Endothelial cell of umbilical vein (primary cell): ENCODE results near the gene GYPC. TPM values are rescaled to one million over a fixed set of nuclear protein-coding genes. Genes with fewer than 3 reads are reported as not detected.

Experiments
- BruUV-seq: library from RNA; stranded (reverse); fragments of 400-500 nt; replicated peaks from 2 replicates; lab custom pipeline; 2021; lab: Mats Ljungman, UMichigan
- CTCF ChIA-PET: fragments of 300-600, 350-600 bp; sonication (Branson Sonifier 250); formaldehyde crosslinking; loops from one replicate; lab custom pipeline; 2021; ENCODE audit warnings: antibody characterized with exemption, inconsistent platforms; lab: Charles Lee
- POLR2A ChIA-PET: fragments of 300-600, 350-600 bp; sonication (Branson Sonifier 250); formaldehyde crosslinking; loops from one replicate; lab custom pipeline; 2021; ENCODE audit warnings: antibody characterized with exemption, inconsistent platforms; lab: Charles Lee
- DNase-seq: peaks from one replicate; pipeline ENCODE4 v3.0.0-alpha.2; 2011; ENCODE audit warnings: low read depth, low spot score
- FAIRE-seq: peaks from 2 replicates; lab custom pipeline; 2011; peaks lifted over from hg19 to GRCh38; lab: Jason Lieb, UNC
- H2AFZ ChIP-seq: 2 replicates; pipeline ENCODE4 v1.6.0; 2012; ENCODE audit warnings: low read depth, low read length, control low read depth, inconsistent platforms
- H3K27ac ChIP-seq: 2 replicates; pipeline ENCODE4 v1.5.1; 2011; ENCODE audit warnings: low read depth, mild to moderate bottlenecking, control low read depth, low read length, moderate library complexity; ENCODE audit not compliant: insufficient read depth
- H3K27me3 ChIP-seq, 2 experiments: 2 replicates each; pipeline versions ENCODE4 v1.6.0 to v1.6.1; 2011; ENCODE audit warnings: low read length in 2 of 2, mixed read lengths in 1 of 2; ENCODE audit not compliant: control insufficient read depth in 2 of 2, insufficient read depth in 2 of 2
- H3K36me3 ChIP-seq, 2 experiments: 2 replicates in 1 of 2; 3 replicates in 1 of 2; pipeline ENCODE4 v1.5.1; 2011; ENCODE audit warnings: low read length in 2 of 2, mild to moderate bottlenecking in 1 of 2, moderate library complexity in 1 of 2; ENCODE audit not compliant: control insufficient read depth in 2 of 2, insufficient read depth in 2 of 2; ENCODE audit errors: extremely low read depth in 1 of 2
- H3K4me1 ChIP-seq: 3 replicates; pipeline ENCODE4 v1.5.1; 2011; ENCODE audit warnings: mild to moderate bottlenecking, low read length; ENCODE audit not compliant: control insufficient read depth, insufficient read depth; ENCODE audit errors: extremely low read depth
- H3K4me2 ChIP-seq: 2 replicates; pipeline ENCODE4 v1.6.1; 2011; ENCODE audit warnings: low read length, control low read depth, mixed read lengths; ENCODE audit not compliant: insufficient read depth
- H3K4me3 ChIP-seq, 3 experiments: fragments of 200-600 bp in 1 of 3; sonication (generic), shearing (Covaris generic) in 1 of 3; replicated peaks in 1 of 3; 2 replicates each; pipeline ENCODE4 v1.5.1; 2011 to 2016; ENCODE audit warnings: control low read depth in 3 of 3, low read length in 3 of 3, mild to moderate bottlenecking in 2 of 3, inconsistent platforms in 1 of 3, low read depth in 1 of 3, moderate library complexity in 1 of 3; ENCODE audit not compliant: insufficient read depth in 1 of 3
- H3K79me2 ChIP-seq: 2 replicates; pipeline ENCODE4 v1.6.0; 2012; ENCODE audit warnings: low read length, inconsistent platforms; ENCODE audit not compliant: control insufficient read depth, insufficient read depth
- H3K9ac ChIP-seq: replicated peaks from 2 replicates; pipeline ENCODE3; 2011; ENCODE audit warnings: low read length, control low read depth; ENCODE audit not compliant: insufficient read depth; ENCODE audit errors: extremely low read depth
- H3K9me1 ChIP-seq: replicated peaks from 3 replicates; pipeline ENCODE4 v1.6.0; 2011; ENCODE audit warnings: mild to moderate bottlenecking, low read length; ENCODE audit not compliant: control insufficient read depth, insufficient read depth; ENCODE audit errors: extremely low read depth
- H3K9me3 ChIP-seq: replicated peaks from 2 replicates; pipeline ENCODE4 v1.5.1; 2012; ENCODE audit warnings: low read length, inconsistent platforms; ENCODE audit not compliant: control insufficient read depth, insufficient read depth
- H4K20me1 ChIP-seq: replicated peaks from 2 replicates; pipeline ENCODE3; 2011; ENCODE audit warnings: mild to moderate bottlenecking, low read length; ENCODE audit not compliant: control insufficient read depth, insufficient read depth; ENCODE audit errors: extremely low read depth
- EZH2 ChIP-seq: IDR thresholded peaks from 2 replicates; pipeline ENCODE4 v1.6.1; 2012; ENCODE audit warnings: borderline replicate concordance, low read depth, mild to moderate bottlenecking, moderate library complexity, low read length, inconsistent platforms; ENCODE audit not compliant: severe bottlenecking
- FOS ChIP-seq: IDR thresholded peaks from 2 replicates; pipeline ENCODE4 v1.6.1; 2011; ENCODE audit warnings: mild to moderate bottlenecking, low read length, moderate library complexity, borderline replicate concordance; ENCODE audit not compliant: insufficient read depth
- GATA2 ChIP-seq: IDR thresholded peaks from 2 replicates; pipeline ENCODE4 v1.7.0; 2011; ENCODE audit warnings: low read depth, mild to moderate bottlenecking, moderate library complexity, mixed read lengths, low read length; ENCODE audit not compliant: insufficient read length, insufficient read depth
- JUN ChIP-seq: IDR thresholded peaks from 2 replicates; pipeline ENCODE4 v1.6.1; 2011; ENCODE audit warnings: borderline replicate concordance, low read depth; ENCODE audit not compliant: insufficient read length, insufficient read depth
- MYC ChIP-seq: IDR thresholded peaks from one replicate; pipeline ENCODE4 v1.6.1; 2011; ENCODE audit warnings: mild to moderate bottlenecking, low read depth, low read length
- POLR2A ChIP-seq: IDR thresholded peaks from 2 replicates; pipeline ENCODE4 v1.6.1; 2012; ENCODE audit warnings: low read depth, mild to moderate bottlenecking, control low read depth, low read length
- POLR2AphosphoS5 ChIP-seq: IDR thresholded peaks from 2 replicates; pipeline ENCODE4 v1.6.1; 2012; ENCODE audit warnings: low read depth, mild to moderate bottlenecking, control low read depth, low read length, moderate library complexity; ENCODE audit not compliant: insufficient read depth
- dilution Hi-C: fragments of 300-500 bp; cut with MboI; formaldehyde crosslinking; loops from one replicate; pipeline ENCODE4 v1.15.0; 2019; ENCODE audit warnings: low sequenced_read_pairs; ENCODE audit not compliant: extremely low pct_ligation_motif_present
- intact Hi-C: fragments of 100-400 bp; cut with micrococcal nuclease; formaldehyde crosslinking; loops from one replicate; pipeline ENCODE4 v1.10.0; 2022
- polyA plus RNA-seq, 4 experiments: library from polyadenylated mRNA; depleted of rRNA in 3 of 4; stranded (reverse) in 3 of 4; unstranded in 1 of 4; fragments of >200 nt; gene quantifications; 2 replicates each; pipeline versions ENCODE4 v1.2.1 to v1.2.3, GENCODE V29; 2011 to 2012; ENCODE audit warnings: missing spikeins in 1 of 4
- total RNA-seq: library from RNA; stranded (reverse); gene quantifications from 2 replicates; pipeline ENCODE4 v1.2.3, GENCODE V29; 2021
- TF ChIP-seq, protein P1 (sequence below): IDR thresholded peaks from 2 replicates; pipeline ENCODE4 v1.6.1; 2011; ENCODE audit not compliant: insufficient read depth, insufficient read length
- TF ChIP-seq, protein P2 (sequence below), 2 donors: IDR thresholded peaks; 1 replicate in 1 of 2; 2 replicates in 1 of 2; pipeline ENCODE4 v1.5.1; 2011; ENCODE audit warnings: low read length in 2 of 2, mild to moderate bottlenecking in 2 of 2, moderate library complexity in 2 of 2, control low read depth in 1 of 2, inconsistent platforms in 1 of 2, low read depth in 1 of 2; ENCODE audit not compliant: insufficient read depth in 1 of 2; ENCODE audit errors: extremely low read depth in 1 of 2

The GYPC gene
- total and polyA plus RNA-seq, 2 donors (not counting 3 experiments of a cell fraction or from before 2014, with no cell fraction given) = 3.5 to 13.3 TPM

DNA sequence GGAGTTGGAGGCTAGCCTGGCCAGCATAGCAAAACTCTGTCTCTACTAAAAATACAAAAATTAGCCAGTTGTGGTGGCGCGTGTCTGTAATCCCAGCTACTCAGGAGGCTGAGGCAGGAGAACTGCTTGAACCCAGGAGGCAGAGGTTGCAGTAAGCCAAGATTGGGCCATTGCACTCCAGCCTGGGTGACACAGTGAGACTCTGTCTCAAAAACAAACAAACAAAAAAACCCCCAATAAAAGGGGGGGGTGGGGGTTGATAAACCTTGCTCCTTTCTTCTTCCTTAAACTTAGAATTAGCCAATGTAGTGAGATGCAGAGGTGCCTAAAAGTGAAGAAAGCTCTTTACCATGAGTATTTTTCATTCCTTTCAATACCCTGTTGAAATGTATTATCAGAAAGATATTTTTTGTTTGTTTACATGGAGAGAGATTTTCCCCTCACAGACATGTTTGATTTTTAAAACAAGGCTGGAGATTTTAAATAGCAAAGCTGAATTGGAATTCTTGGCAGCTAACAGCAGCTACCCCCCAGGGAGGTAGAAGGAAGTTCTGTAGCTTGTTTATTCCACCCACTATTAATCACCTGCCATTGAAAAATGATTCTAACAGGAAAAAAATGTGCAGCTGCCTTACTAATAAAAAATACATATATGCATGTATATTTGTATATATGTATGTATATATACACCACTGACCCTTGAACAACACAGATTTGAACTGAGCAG is 48.6 kb downstream of the GYPC start:
- ChIA-PET CTCF (no interaction called here), POLR2A (no interaction called here)
- no peak overlapping the region for H3K4me2 ChIP-seq
- no peak overlapping the region for H2AFZ ChIP-seq
- no peak overlapping the region for H3K27ac ChIP-seq
- no peak overlapping the region for H3K9ac ChIP-seq
- H3K27me3 ChIP-seq = no peaks in the 10 kb centered on the region
- dilution Hi-C loops (no loop called here), intact Hi-C loops (no loop called here)
- BruUV-seq = no TSS peak
- no peaks in the 10 kb centered on the region for H4K20me1 ChIP-seq
- DNase-seq (no peak), FAIRE-seq (no peak)
- no peaks in the 10 kb centered on the region for H3K9me3 ChIP-seq
- H3K9me1 ChIP-seq = no peaks in the 10 kb centered on the region
- H3K79me2 ChIP-seq = no peaks in the 10 kb centered on the region
- no peaks in the 10 kb centered on the region for H3K4me1 ChIP-seq
- H3K36me3 ChIP-seq = no peaks in the 10 kb centered on the region
- H3K4me3 ChIP-seq = no peak overlapping the region
- TF ChIP-seq, protein P1, sequence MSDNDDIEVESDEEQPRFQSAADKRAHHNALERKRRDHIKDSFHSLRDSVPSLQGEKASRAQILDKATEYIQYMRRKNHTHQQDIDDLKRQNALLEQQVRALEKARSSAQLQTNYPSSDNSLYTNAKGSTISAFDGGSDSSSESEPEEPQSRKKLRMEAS = no peak
- TF ChIP-seq, protein P2, sequence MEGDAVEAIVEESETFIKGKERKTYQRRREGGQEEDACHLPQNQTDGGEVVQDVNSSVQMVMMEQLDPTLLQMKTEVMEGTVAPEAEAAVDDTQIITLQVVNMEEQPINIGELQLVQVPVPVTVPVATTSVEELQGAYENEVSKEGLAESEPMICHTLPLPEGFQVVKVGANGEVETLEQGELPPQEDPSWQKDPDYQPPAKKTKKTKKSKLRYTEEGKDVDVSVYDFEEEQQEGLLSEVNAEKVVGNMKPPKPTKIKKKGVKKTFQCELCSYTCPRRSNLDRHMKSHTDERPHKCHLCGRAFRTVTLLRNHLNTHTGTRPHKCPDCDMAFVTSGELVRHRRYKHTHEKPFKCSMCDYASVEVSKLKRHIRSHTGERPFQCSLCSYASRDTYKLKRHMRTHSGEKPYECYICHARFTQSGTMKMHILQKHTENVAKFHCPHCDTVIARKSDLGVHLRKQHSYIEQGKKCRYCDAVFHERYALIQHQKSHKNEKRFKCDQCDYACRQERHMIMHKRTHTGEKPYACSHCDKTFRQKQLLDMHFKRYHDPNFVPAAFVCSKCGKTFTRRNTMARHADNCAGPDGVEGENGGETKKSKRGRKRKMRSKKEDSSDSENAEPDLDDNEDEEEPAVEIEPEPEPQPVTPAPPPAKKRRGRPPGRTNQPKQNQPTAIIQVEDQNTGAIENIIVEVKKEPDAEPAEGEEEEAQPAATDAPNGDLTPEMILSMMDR (IDR thresholded peaks at IDR 0.05; ENCODE audit: extremely low read depth in 1 of 2, insufficient read depth in 1 of 2, low read depth in 1 of 2, low read length in 2 of 2) = no peak
- TF ChIP-seq POLR2A = no peak
- no peak for TF ChIP-seq EZH2
- TF ChIP-seq GATA2 = no peak
- no peak for TF ChIP-seq POLR2AphosphoS5
- TF ChIP-seq JUN = no peak
- no peak for TF ChIP-seq MYC
- TF ChIP-seq FOS = no peak
